ENCODE measurements around the gene SCN5A. TPM values are rescaled to one million over a fixed set of nuclear protein-coding genes. Genes with fewer than 3 reads are reported as not detected.
A peak's percentile ranks its signal among the peaks of the same experiment; 100 is the strongest.

The SCN5A gene
- total and polyA plus RNA-seq, 4 donors: 0.01 to 0.14 TPM; not detected in 2

DNA sequence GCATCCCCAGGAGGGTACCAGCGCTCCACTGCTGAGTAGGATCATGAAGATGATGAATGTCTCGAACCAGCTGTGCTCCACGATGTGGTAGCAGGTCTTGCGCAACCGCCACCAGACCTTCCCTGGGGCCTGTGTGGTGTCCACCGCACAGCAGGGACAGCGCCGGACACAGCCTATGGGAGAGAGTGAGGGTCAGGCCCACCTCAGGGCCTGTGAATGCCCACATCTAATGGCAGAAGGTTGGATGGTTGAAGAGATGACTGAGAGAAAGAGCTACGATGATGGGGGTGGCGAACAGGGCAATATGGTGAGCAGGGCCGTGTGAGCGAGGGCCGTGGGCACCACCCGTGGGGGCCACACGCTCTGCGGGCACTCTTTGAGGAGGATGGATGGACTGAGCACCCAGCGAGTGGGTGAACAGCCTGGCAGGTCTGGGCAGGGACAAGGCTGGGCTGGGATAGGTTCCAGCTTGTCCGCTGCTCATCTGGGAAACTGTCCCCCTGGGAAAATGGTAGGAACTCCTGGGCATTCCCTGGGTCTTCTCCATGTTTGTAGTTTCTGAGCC lies 74.1 kb downstream of the SCN5A start (continued):
- TF ChIP-seq, protein P1, sequence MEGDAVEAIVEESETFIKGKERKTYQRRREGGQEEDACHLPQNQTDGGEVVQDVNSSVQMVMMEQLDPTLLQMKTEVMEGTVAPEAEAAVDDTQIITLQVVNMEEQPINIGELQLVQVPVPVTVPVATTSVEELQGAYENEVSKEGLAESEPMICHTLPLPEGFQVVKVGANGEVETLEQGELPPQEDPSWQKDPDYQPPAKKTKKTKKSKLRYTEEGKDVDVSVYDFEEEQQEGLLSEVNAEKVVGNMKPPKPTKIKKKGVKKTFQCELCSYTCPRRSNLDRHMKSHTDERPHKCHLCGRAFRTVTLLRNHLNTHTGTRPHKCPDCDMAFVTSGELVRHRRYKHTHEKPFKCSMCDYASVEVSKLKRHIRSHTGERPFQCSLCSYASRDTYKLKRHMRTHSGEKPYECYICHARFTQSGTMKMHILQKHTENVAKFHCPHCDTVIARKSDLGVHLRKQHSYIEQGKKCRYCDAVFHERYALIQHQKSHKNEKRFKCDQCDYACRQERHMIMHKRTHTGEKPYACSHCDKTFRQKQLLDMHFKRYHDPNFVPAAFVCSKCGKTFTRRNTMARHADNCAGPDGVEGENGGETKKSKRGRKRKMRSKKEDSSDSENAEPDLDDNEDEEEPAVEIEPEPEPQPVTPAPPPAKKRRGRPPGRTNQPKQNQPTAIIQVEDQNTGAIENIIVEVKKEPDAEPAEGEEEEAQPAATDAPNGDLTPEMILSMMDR (IDR thresholded peaks at IDR 0.05; ENCODE audit: low read depth, low read length, missing input control): no peak

- Histone ChIP-seq H3K4me1 (ENCODE audit: control insufficient read depth in 4 of 4, insufficient read depth in 4 of 4, low read length in 3 of 4) (no peaks in the 10 kb centered on the region), H3K36me3 (ENCODE audit: control insufficient read depth in 4 of 4, insufficient read depth in 3 of 4, low read depth in 1 of 4, low read length in 3 of 4) (no peaks in the 10 kb centered on the region), H3K27me3 (ENCODE audit: control insufficient read depth in 4 of 4, insufficient read depth in 4 of 4, low read length in 3 of 4) (no peaks in the 10 kb centered on the region), H3K27ac (ENCODE audit: low read depth in 1 of 2, low read length in 2 of 2) (no peak overlapping the region), H3K9ac (ENCODE audit: low read depth in 1 of 2, low read length in 2 of 2) (no peak overlapping the region), H3K9me3 (ENCODE audit: control insufficient read depth in 4 of 4, low read length in 3 of 4) (no peaks in the 10 kb centered on the region), H3K4me3 (ENCODE audit: low read depth in 1 of 3, low read length in 3 of 3) (no peak overlapping the region)
- 74% methylated on average over 6 of the region's 6 CpGs for WGBS
- TF ChIP-seq HNF4G (IDR thresholded peaks at IDR 0.05) (no peak), RXRA (IDR thresholded peaks at IDR 0.05) (no peak), YY1 (IDR thresholded peaks at IDR 0.05) (no peak), RAD21 (IDR thresholded peaks at IDR 0.05) (no peak), FOXA1 (IDR thresholded peaks at IDR 0.05) (no peak)
- TF ChIP-seq, protein P2, sequence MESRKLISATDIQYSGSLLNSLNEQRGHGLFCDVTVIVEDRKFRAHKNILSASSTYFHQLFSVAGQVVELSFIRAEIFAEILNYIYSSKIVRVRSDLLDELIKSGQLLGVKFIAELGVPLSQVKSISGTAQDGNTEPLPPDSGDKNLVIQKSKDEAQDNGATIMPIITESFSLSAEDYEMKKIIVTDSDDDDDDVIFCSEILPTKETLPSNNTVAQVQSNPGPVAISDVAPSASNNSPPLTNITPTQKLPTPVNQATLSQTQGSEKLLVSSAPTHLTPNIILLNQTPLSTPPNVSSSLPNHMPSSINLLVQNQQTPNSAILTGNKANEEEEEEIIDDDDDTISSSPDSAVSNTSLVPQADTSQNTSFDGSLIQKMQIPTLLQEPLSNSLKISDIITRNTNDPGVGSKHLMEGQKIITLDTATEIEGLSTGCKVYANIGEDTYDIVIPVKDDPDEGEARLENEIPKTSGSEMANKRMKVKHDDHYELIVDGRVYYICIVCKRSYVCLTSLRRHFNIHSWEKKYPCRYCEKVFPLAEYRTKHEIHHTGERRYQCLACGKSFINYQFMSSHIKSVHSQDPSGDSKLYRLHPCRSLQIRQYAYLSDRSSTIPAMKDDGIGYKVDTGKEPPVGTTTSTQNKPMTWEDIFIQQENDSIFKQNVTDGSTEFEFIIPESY (IDR thresholded peaks at IDR 0.05): no peak
- peak; percentile 14 for DNase-seq (ENCODE audit: low spot score)
Observed at GRCh38 chr3:38574411-38575278, 74.8 kb downstream of the SCN5A start.

DNA sequence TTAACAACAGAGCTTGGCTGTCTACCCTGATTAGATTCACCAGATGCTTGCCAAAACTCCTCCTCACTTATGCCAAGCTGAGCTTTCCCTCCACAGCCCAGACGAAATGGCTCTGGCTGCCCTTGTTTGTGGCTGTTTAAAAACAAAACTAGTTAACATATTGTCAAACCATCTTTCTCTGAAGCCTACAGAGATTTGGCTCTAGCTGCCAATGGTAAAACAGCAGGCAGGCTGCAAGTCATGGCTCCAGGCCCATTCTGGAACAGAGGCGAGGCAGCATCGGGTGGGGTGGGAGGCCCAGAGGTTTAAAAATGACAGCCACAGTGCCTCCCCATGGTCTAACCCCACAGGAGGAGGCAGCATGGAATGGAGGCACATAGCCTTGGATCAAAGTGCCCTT lies 75.9 kb downstream of the SCN5A start:
- 81% methylated on average over 3 of the region's 3 CpGs for WGBS
- TF ChIP-seq ATF3 (IDR thresholded peaks at IDR 0.05): no peak
- Histone ChIP-seq H3K9ac (ENCODE audit: low read depth in 1 of 2, low read length in 2 of 2) (no peak overlapping the region), H3K9me3 (ENCODE audit: control insufficient read depth in 4 of 4, low read length in 3 of 4) (no peaks in the 10 kb centered on the region), H3K4me1 (ENCODE audit: control insufficient read depth in 4 of 4, insufficient read depth in 4 of 4, low read length in 3 of 4) (no peaks in the 10 kb centered on the region), H3K27ac (ENCODE audit: low read depth in 1 of 2, low read length in 2 of 2) (no peak overlapping the region), H3K4me3 (ENCODE audit: low read depth in 1 of 3, low read length in 3 of 3) (no peak overlapping the region), H3K27me3 (ENCODE audit: control insufficient read depth in 4 of 4, insufficient read depth in 4 of 4, low read length in 3 of 4) (no peaks in the 10 kb centered on the region), H3K36me3 (ENCODE audit: control insufficient read depth in 4 of 4, insufficient read depth in 3 of 4, low read depth in 1 of 4, low read length in 3 of 4) (no peaks in the 10 kb centered on the region)
- DNase-seq (ENCODE audit: low spot score): peak; percentile 17

DNA sequence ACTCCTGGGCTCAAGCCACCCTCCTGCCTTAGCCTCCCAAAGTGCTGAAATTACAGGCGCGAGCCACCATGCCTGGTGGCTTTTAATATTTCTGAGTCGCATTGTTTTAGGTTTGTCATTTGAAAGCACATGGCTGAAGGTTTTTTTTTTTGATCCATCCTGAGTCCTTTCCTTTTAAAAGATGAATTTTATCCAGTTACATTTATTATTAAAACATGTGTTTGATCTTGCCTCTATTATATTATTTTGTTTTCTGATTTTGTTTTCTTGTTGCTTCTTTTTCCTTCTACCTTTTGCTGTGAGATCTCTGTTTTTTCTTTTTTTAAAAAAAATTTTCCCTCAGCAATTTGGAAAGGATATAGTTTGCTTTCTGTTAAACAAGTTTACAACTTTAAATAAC lies 76.4 kb downstream of the SCN5A start:
- no peak for TF ChIP-seq TAF1 (conservative IDR thresholded peaks at IDR 0.05)
- TF ChIP-seq JUND (IDR thresholded peaks at IDR 0.05): no peak
- no peak for TF ChIP-seq HNF4G (IDR thresholded peaks at IDR 0.05)
- no peak for TF ChIP-seq FOXA1 (IDR thresholded peaks at IDR 0.05)
- no peak for TF ChIP-seq SP1 (IDR thresholded peaks at IDR 0.05)
- TF ChIP-seq EGR1 (IDR thresholded peaks at IDR 0.05; ENCODE audit: low read depth in 2 of 2): no peak
- no peak for TF ChIP-seq YY1 (IDR thresholded peaks at IDR 0.05)
- TF ChIP-seq FOXA2 (IDR thresholded peaks at IDR 0.05): no peak
- TF ChIP-seq ATF3 (IDR thresholded peaks at IDR 0.05): no peak
- no peak for TF ChIP-seq GABPA (IDR thresholded peaks at IDR 0.05 in 1 of 2, conservative IDR thresholded peaks at IDR 0.05 in 1 of 2)
- TF ChIP-seq RAD21 (IDR thresholded peaks at IDR 0.05): no peak
- H3K9ac ChIP-seq (ENCODE audit: low read depth in 1 of 2, low read length in 2 of 2): no peak overlapping the region
- no peaks in the 10 kb centered on the region for H3K9me3 ChIP-seq (ENCODE audit: control insufficient read depth in 4 of 4, low read length in 3 of 4)
- H3K36me3 ChIP-seq (ENCODE audit: control insufficient read depth in 4 of 4, insufficient read depth in 3 of 4, low read depth in 1 of 4, low read length in 3 of 4): no peaks in the 10 kb centered on the region
- H3K4me1 ChIP-seq (ENCODE audit: control insufficient read depth in 4 of 4, insufficient read depth in 4 of 4, low read length in 3 of 4): no peaks in the 10 kb centered on the region
- H3K27me3 ChIP-seq (ENCODE audit: control insufficient read depth in 4 of 4, insufficient read depth in 4 of 4, low read length in 3 of 4): no peaks in the 10 kb centered on the region
- H3K27ac ChIP-seq (ENCODE audit: low read depth in 1 of 2, low read length in 2 of 2): no peak overlapping the region
- no peak for DNase-seq (ENCODE audit: low spot score)
- H3K4me3 ChIP-seq (ENCODE audit: low read depth in 1 of 3, low read length in 3 of 3): no peak overlapping the region
- 95% methylated on average over 3 of the region's 3 CpGs for WGBS

All from liver (tissue), 9 donors.